ENCODE data around the gene PVALEF.

DNA sequence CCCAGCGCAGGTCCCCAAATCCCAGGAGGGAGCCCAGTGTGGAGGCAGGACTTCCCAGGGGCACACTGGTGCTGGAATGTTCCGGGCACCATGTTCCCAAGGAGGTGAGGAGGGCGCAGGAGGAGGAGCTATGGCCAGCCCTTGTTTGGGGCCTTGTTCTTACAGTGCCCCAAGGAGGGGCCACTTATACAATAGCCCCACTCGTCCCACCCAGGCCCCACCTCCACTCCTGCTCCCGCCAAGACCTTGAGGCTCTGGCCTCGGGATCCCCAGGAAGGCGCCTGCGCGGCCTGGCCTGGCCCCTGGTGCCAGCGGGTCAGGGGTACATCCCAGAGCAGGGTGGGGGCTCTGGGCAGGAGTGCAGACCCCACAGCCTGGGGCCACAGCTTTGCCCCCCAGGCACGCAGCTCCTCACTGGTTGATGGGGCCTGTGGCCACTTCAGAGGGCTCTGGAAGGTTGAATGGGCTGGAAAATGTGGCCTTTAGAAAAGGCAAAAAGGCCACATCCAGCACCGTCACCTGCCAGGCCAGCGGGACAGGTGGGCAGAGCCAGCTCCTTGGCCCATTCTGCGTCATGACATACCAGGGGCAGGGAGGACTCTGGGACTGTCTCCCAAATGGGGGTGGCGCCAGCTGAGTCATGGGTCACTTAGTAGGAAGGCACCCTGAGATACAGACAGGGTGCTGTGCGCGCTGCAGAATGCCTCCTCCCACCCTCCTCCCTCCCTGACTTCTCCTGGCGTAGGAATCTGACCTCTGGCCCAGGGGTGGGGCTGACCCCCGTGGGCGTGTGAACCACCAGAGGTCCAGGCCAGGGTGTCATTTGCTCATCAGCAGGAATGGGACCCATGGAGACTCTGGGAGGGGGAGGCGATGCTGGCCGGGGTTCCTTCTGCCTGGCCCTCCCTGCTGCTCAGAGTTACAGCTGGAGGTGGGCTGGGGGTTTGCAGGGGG, 32.3 kb upstream of the PVALEF start:
- TF ChIP-seq POLR2A (IDR thresholded peaks at IDR 0.05; ENCODE audit: low read length) (no peak), GATA1 (IDR thresholded peaks at IDR 0.05; ENCODE audit: low read depth, low read length) (no peak)
